H1 (cell line): Measurements from ENCODE around the gene GTF2H1. TPM values are rescaled to one million over a fixed set of nuclear protein-coding genes. Genes with fewer than 3 reads are reported as not detected.

Source experiments
- CTCF ChIA-PET: fragments of 300-600 bp; sonication (Branson Sonifier 250); formaldehyde crosslinking; loops from one replicate; lab custom pipeline; 2021; ENCODE audit not compliant: partially characterized antibody; lab: Charles Lee
- POLR2A ChIA-PET: fragments of 300-600 bp; sonication (Branson Sonifier 250); formaldehyde crosslinking; loops from one replicate; lab custom pipeline; 2021; ENCODE audit warnings: inconsistent platforms; ENCODE audit not compliant: partially characterized antibody; lab: Charles Lee
- DNase-seq, 2 experiments: peaks; one replicate each; pipeline versions ENCODE4 v3.0.0 to v3.0.0-alpha.2; 2010 to 2022; ENCODE audit warnings: low spot score in 2 of 2, low read depth in 1 of 2, mixed read lengths in 1 of 2
- FAIRE-seq: peaks from 2 replicates; lab custom pipeline; 2011; peaks lifted over from hg19 to GRCh38; lab: Jason Lieb, UNC
- H2AFZ ChIP-seq: 2 replicates; pipeline ENCODE4 v1.8.1; 2012; ENCODE audit warnings: low read length, inconsistent platforms
- H2AK5ac ChIP-seq: 2 replicates; pipeline ENCODE4 v1.6.1; 2013; ENCODE audit warnings: low read depth, low read length
- H2BK120ac ChIP-seq: replicated peaks from 2 replicates; pipeline ENCODE3; 2013; ENCODE audit warnings: low read depth, low read length, inconsistent platforms
- H2BK12ac ChIP-seq: 2 replicates; pipeline ENCODE4 v1.6.1; 2013; ENCODE audit warnings: low read depth, low read length
- H2BK15ac ChIP-seq: 2 replicates; pipeline ENCODE4 v1.6.1; 2013; ENCODE audit warnings: low read length
- H2BK20ac ChIP-seq: 2 replicates; pipeline ENCODE4 v1.6.1; 2013; ENCODE audit warnings: low read length
- H2BK5ac ChIP-seq: 2 replicates; pipeline ENCODE4 v1.6.1; 2013; ENCODE audit warnings: low read depth, low read length
- H3K14ac ChIP-seq: 2 replicates; pipeline ENCODE4 v1.6.1; 2013; ENCODE audit warnings: inconsistent platforms; ENCODE audit not compliant: insufficient read length
- H3K18ac ChIP-seq: 2 replicates; pipeline ENCODE4 v1.6.1; 2013; ENCODE audit warnings: low read length; ENCODE audit errors: extremely low read depth
- H3K23ac ChIP-seq: 2 replicates; pipeline ENCODE4 v1.6.1; 2013; ENCODE audit warnings: inconsistent platforms; ENCODE audit not compliant: insufficient read length
- H3K23me2 ChIP-seq: 2 replicates; pipeline ENCODE4 v1.6.1; 2013; ENCODE audit warnings: low read depth, low read length
- H3K27ac ChIP-seq: 2 replicates; pipeline ENCODE4 v1.6.1; 2011; ENCODE audit warnings: low read depth, low read length, inconsistent platforms
- H3K27me3 ChIP-seq, 4 experiments: replicated peaks in 1 of 4; 1 replicate in 1 of 4; 2 replicates in 3 of 4; pipeline versions ENCODE4 v1.6.1 to v1.8.1; 2011 to 2013; ENCODE audit warnings: low read length in 3 of 4, mild to moderate bottlenecking in 3 of 4, inconsistent platforms in 2 of 4, mixed read lengths in 2 of 4, moderate library complexity in 1 of 4; ENCODE audit not compliant: control insufficient read depth in 3 of 4, insufficient read depth in 3 of 4; ENCODE audit errors: extremely low read depth in 1 of 4
- H3K36me3 ChIP-seq, 4 experiments: 2 replicates each; pipeline versions ENCODE4 v1.6.1 to v1.8.1; 2011 to 2013; ENCODE audit warnings: mild to moderate bottlenecking in 4 of 4, low read length in 3 of 4, moderate library complexity in 2 of 4, control low read depth in 1 of 4, inconsistent platforms in 1 of 4; ENCODE audit not compliant: insufficient read depth in 4 of 4, control insufficient read depth in 2 of 4
- H3K4ac ChIP-seq: replicated peaks from 2 replicates; pipeline ENCODE3; 2013; ENCODE audit warnings: low read length, low read depth, mixed read lengths, inconsistent platforms; ENCODE audit not compliant: insufficient read length
- H3K4me1 ChIP-seq, 4 experiments: replicated peaks in 1 of 4; 1 replicate in 1 of 4; 2 replicates in 3 of 4; pipeline versions ENCODE4 v1.6.1 to v1.8.1; 2011 to 2013; ENCODE audit warnings: low read length in 3 of 4, inconsistent platforms in 2 of 4, mixed read lengths in 1 of 4; ENCODE audit not compliant: insufficient read depth in 4 of 4, control insufficient read depth in 3 of 4
- H3K4me2 ChIP-seq, 2 experiments: 2 replicates each; pipeline versions ENCODE4 v1.6.1 to v1.8.1; 2011 to 2013; ENCODE audit warnings: low read depth in 2 of 2, low read length in 2 of 2, control low read depth in 1 of 2, inconsistent platforms in 1 of 2, mild to moderate bottlenecking in 1 of 2; ENCODE audit not compliant: insufficient read depth in 1 of 2
- H3K4me3 ChIP-seq, 4 experiments: fragments of 200-600, 300-600 bp in 1 of 4; sonication (generic), shearing (Covaris generic), sonication (Bioruptor Twin) in 1 of 4; 2 replicates each; pipeline versions ENCODE4 v1.5.1 to v1.8.1; 2011 to 2016; ENCODE audit warnings: low read length in 4 of 4, low read depth in 3 of 4, control low read depth in 2 of 4, inconsistent platforms in 2 of 4, mild to moderate bottlenecking in 2 of 4, mixed read lengths in 1 of 4, moderate library complexity in 1 of 4; ENCODE audit not compliant: insufficient read depth in 2 of 4; ENCODE audit errors: extremely low read depth in 1 of 4
- H3K56ac ChIP-seq: replicated peaks from 2 replicates; pipeline ENCODE3; 2013; ENCODE audit warnings: low read depth, mild to moderate bottlenecking, mixed read lengths, low read length, inconsistent platforms; ENCODE audit not compliant: insufficient read length
- H3K79me1 ChIP-seq: 2 replicates; pipeline ENCODE4 v1.6.1; 2013; ENCODE audit warnings: low read depth, low read length, control low read depth
- H3K79me2 ChIP-seq, 2 experiments: 2 replicates each; pipeline versions ENCODE4 v1.6.1 to v1.8.1; 2012 to 2013; ENCODE audit warnings: low read length in 2 of 2, mild to moderate bottlenecking in 2 of 2, inconsistent platforms in 1 of 2; ENCODE audit not compliant: insufficient read depth in 2 of 2, control insufficient read depth in 1 of 2
- H3K9ac ChIP-seq, 4 experiments: replicated peaks in 1 of 4; 1 replicate in 1 of 4; 2 replicates in 3 of 4; pipeline versions ENCODE4 v1.6.1 to v1.8.1; 2011 to 2013; ENCODE audit warnings: low read depth in 3 of 4, low read length in 3 of 4, control low read depth in 2 of 4, mild to moderate bottlenecking in 2 of 4, moderate library complexity in 2 of 4, inconsistent platforms in 1 of 4; ENCODE audit errors: extremely low read depth in 1 of 4
- H3K9me3 ChIP-seq, 2 experiments: 2 replicates each; pipeline versions ENCODE4 v1.6.1 to v1.8.1; 2012 to 2013; ENCODE audit warnings: mild to moderate bottlenecking in 2 of 2, moderate library complexity in 2 of 2, control low read depth in 1 of 2, inconsistent platforms in 1 of 2, low read depth in 1 of 2, low read length in 1 of 2, mixed read lengths in 1 of 2; ENCODE audit not compliant: insufficient read depth in 2 of 2
- H4K20me1 ChIP-seq, 2 experiments: replicated peaks in 1 of 2; 2 replicates each; pipeline versions ENCODE3 to v1.8.1; 2011 to 2013; ENCODE audit warnings: inconsistent platforms in 2 of 2, low read length in 2 of 2, mild to moderate bottlenecking in 1 of 2; ENCODE audit not compliant: insufficient read depth in 2 of 2, control insufficient read depth in 1 of 2
- H4K5ac ChIP-seq: 2 replicates; pipeline ENCODE4 v1.6.1; 2013; ENCODE audit warnings: low read length, low read depth, mixed read lengths, inconsistent platforms; ENCODE audit not compliant: insufficient read length
- H4K8ac ChIP-seq: 2 replicates; pipeline ENCODE4 v1.8.0; 2013; ENCODE audit warnings: mild to moderate bottlenecking, moderate library complexity, low read length, inconsistent platforms; ENCODE audit not compliant: insufficient read depth; ENCODE audit errors: extremely low read depth
- H4K91ac ChIP-seq: replicated peaks from 2 replicates; pipeline ENCODE3; 2013; ENCODE audit warnings: low read length, mixed read lengths, inconsistent platforms; ENCODE audit not compliant: insufficient read length
- BCL11A ChIP-seq, 2 experiments: IDR thresholded peaks; one replicate each; pipeline ENCODE4 v1.6.1; 2011; ENCODE audit warnings: low read depth in 2 of 2, low read length in 2 of 2, mild to moderate bottlenecking in 2 of 2
- BRCA1 ChIP-seq: IDR thresholded peaks from 2 replicates; pipeline ENCODE4 v1.6.1; 2012; ENCODE audit warnings: low read depth, low read length, improper control_type of control experiment
- EGR1 ChIP-seq: IDR thresholded peaks from 2 replicates; pipeline ENCODE4 v1.6.1; 2011; ENCODE audit warnings: low read depth, low read length, borderline replicate concordance
- GTF2F1 ChIP-seq: IDR thresholded peaks from 2 replicates; pipeline ENCODE4 v1.6.1; 2012; ENCODE audit warnings: low read depth, low read length, improper control_type of control experiment, borderline replicate concordance
- HDAC6 ChIP-seq: IDR thresholded peaks from one replicate; pipeline ENCODE4 v1.7.1; 2012; ENCODE audit warnings: low read depth, mild to moderate bottlenecking, inconsistent platforms, low read length, moderate library complexity
- JUND ChIP-seq: IDR thresholded peaks from 2 replicates; pipeline ENCODE4 v1.6.1; 2011; ENCODE audit warnings: mild to moderate bottlenecking, improper control_type of control experiment, low read length
- RAD21 ChIP-seq, 2 experiments: IDR thresholded peaks in 1 of 2; conservative IDR thresholded peaks in 1 of 2; 2 replicates each; pipeline ENCODE4 v1.6.1; 2011; ENCODE audit warnings: low read depth in 2 of 2, low read length in 2 of 2, improper control_type of control experiment in 1 of 2, inconsistent platforms in 1 of 2, mild to moderate bottlenecking in 1 of 2, moderate library complexity in 1 of 2
- RXRA ChIP-seq: IDR thresholded peaks from 2 replicates; pipeline ENCODE4 v1.6.1; 2011; ENCODE audit warnings: low read depth, mild to moderate bottlenecking, low read length, moderate library complexity; ENCODE audit not compliant: insufficient read depth
- SIRT6 ChIP-seq: IDR thresholded peaks from one replicate; pipeline ENCODE4 v1.7.1; 2012; ENCODE audit warnings: low read length, inconsistent platforms
- SP2 ChIP-seq: IDR thresholded peaks from 2 replicates; pipeline ENCODE4 v1.6.1; 2012; ENCODE audit warnings: mild to moderate bottlenecking, low read length, inconsistent platforms
- SP4 ChIP-seq: IDR thresholded peaks from 2 replicates; pipeline ENCODE4 v1.6.1; 2012; ENCODE audit warnings: low read length, inconsistent platforms
- TAF1 ChIP-seq: IDR thresholded peaks from 2 replicates; pipeline ENCODE4 v1.6.1; 2011; ENCODE audit warnings: mild to moderate bottlenecking, low read depth, low read length
- TCF12 ChIP-seq: IDR thresholded peaks from 2 replicates; pipeline ENCODE4 v1.6.1; 2011; ENCODE audit warnings: low read depth, mild to moderate bottlenecking, low read length
- TEAD4 ChIP-seq: IDR thresholded peaks from 2 replicates; pipeline ENCODE4 v1.6.1; 2012; ENCODE audit warnings: low read depth, low read length, inconsistent platforms, mixed read lengths
- ZNF274 ChIP-seq: IDR thresholded peaks from 2 replicates; pipeline ENCODE4 v1.7.0; 2012; ENCODE audit warnings: low read length, borderline replicate concordance; ENCODE audit errors: extremely low read depth
- WGBS, 2 experiments: shearing (Covaris generic) in 1 of 2; methylation state at CpG; one replicate each; pipeline versions ENCODE4 v1.1.6 to v1.1.7; 2013 to 2015; ENCODE audit warnings: low lambda C conversion rate in 2 of 2, mixed read lengths in 2 of 2, inconsistent platforms in 1 of 2, low coverage in 1 of 2, missing lambda C conversion rate in 1 of 2; ENCODE audit not compliant: insufficient replicate concordance in 2 of 2, insufficient coverage in 1 of 2, insufficient read length in 1 of 2; ENCODE audit errors: extremely low coverage in 1 of 2, missing lambda C conversion rate in 1 of 2; 5-methylcytosine and 5-hydroxymethylcytosine counted together
- polyA plus RNA-seq, 7 experiments: library from polyadenylated mRNA; depleted of rRNA in 3 of 7; stranded (reverse) in 5 of 7; unstranded in 2 of 7; fragments of >200 nt in 5 of 7; fragments of 200-250 nt in 2 of 7; gene quantifications; 1 replicate in 5 of 7; 2 replicates in 1 of 7; 4 replicates in 1 of 7; pipeline versions ENCODE4 v1.2.1 to v1.2.3, GENCODE V29; 2011 to 2013; ENCODE audit warnings: missing spikeins in 2 of 7, mixed read lengths in 2 of 7
- total RNA-seq: library from RNA; stranded (reverse); fragmentation: NEBNext Ultra II Directional; extraction: Animal tissue kit (Norgen Biotek cat#: 25700); gene quantifications from 2 replicates; pipeline ENCODE4 v1.2.1, GENCODE V29; 2021
- TF ChIP-seq, protein P1 (sequence below): IDR thresholded peaks from 2 replicates; pipeline ENCODE4 v1.6.1; 2012; ENCODE audit warnings: inconsistent platforms

The GTF2H1 gene
- total and polyA plus RNA-seq, 2 of the 8 experiments (the other 6 are each of a cell fraction or from before 2014, with no cell fraction given), result 9.1 to 26.3 TPM

DNA sequence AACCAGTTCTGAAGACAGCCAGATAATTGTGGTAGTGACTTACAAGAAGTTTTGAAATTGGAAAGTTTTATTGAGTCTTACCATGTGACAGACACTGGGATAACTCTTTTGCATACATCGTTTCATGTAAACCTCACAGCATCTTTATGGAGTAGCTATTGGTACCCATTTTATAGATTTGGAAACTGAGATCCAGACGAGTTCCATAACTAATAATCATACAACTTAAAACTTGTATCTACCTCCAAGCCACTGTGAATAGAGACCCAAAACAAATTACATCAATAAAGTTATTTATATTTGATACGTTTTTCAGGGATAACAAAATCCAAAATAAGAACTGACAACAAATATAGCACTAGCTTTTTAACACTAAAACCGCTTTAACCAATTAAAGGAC, 36.3 kb downstream of the GTF2H1 start:
- FAIRE-seq, result no peak
- CTCF ChIA-PET, result no interaction called here
- H3K4me1 ChIP-seq, result no peaks in the 10 kb centered on the region
- TF ChIP-seq RAD21 (IDR thresholded peaks at IDR 0.05 in 1 of 2, conservative IDR thresholded peaks at IDR 0.05 in 1 of 2; ENCODE audit: low read depth in 2 of 2, low read length in 2 of 2), result no peak
- no peak for TF ChIP-seq RXRA
- TF ChIP-seq, protein P1, sequence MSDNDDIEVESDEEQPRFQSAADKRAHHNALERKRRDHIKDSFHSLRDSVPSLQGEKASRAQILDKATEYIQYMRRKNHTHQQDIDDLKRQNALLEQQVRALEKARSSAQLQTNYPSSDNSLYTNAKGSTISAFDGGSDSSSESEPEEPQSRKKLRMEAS, result no peak
- TF ChIP-seq TCF12, result no peak
- no peak for TF ChIP-seq TAF1
- no peak for TF ChIP-seq BCL11A (IDR thresholded peaks at IDR 0.05; ENCODE audit: low read depth in 2 of 2, low read length in 2 of 2)
- TF ChIP-seq JUND, result no peak
- no peak for TF ChIP-seq BRCA1
- TF ChIP-seq EGR1, result no peak
- no peak for TF ChIP-seq ZNF274
- TF ChIP-seq SIRT6, result no peak
- no peak for TF ChIP-seq SP2
- TF ChIP-seq TEAD4, result no peak
- no peak for TF ChIP-seq SP4
- TF ChIP-seq HDAC6, result no peak
- no peak for TF ChIP-seq GTF2F1

More for the DNA sequence above, 36.3 kb downstream of the GTF2H1 start:
- H2BK120ac ChIP-seq, result no peak overlapping the region
- DNase-seq, result no peak
- no peak overlapping the region for H3K23ac ChIP-seq
- H3K18ac ChIP-seq, result no peak overlapping the region
- no peak overlapping the region for H4K5ac ChIP-seq
- H2AFZ ChIP-seq, result no peak overlapping the region
- H3K27ac ChIP-seq, result no peak overlapping the region
- no peak overlapping the region for H2BK12ac ChIP-seq
- no peaks in the 10 kb centered on the region for H3K9me3 ChIP-seq
- no peaks in the 10 kb centered on the region for H3K27me3 ChIP-seq
- H3K79me2 ChIP-seq, result no peaks in the 10 kb centered on the region
- no peak overlapping the region for H3K14ac ChIP-seq
- H4K20me1 ChIP-seq, result peaks cover 0 to 2% of the 10 kb centered on the region in 2 experiments
- no peak overlapping the region for H2BK20ac ChIP-seq
- WGBS, 2 experiments, result 91% methylated on average over 4 of the region's 4 CpGs; no CpG with 5 or more reads in 1 of the 2 experiments
- no peaks in the 10 kb centered on the region for H3K23me2 ChIP-seq
- no peak overlapping the region for H2BK5ac ChIP-seq
- H3K4me3 ChIP-seq, result no peak overlapping the region
- no peaks in the 10 kb centered on the region for H3K79me1 ChIP-seq
- no peak overlapping the region for H2BK15ac ChIP-seq
- no peak overlapping the region for H4K91ac ChIP-seq
- peaks cover 8 to 59% (median 29%) of the 10 kb centered on the region in 4 experiments; a peak in 7 of 8 replicates for H3K36me3 ChIP-seq
- H3K9ac ChIP-seq, result no peak overlapping the region
- no peak overlapping the region for H3K4ac ChIP-seq
- H4K8ac ChIP-seq, result no peak overlapping the region
- no peak overlapping the region for H3K56ac ChIP-seq
- H2AK5ac ChIP-seq, result no peak overlapping the region
- H3K4me2 ChIP-seq, result no peak overlapping the region
- POLR2A ChIA-PET, result interaction anchor here (1.4 kb wide), 1 partner anchor 10 kb away, joined by 4 read pairs; no protein-coding TSS in a partner anchor
